Measurements from ENCODE around the gene DDAH2.

DNA sequence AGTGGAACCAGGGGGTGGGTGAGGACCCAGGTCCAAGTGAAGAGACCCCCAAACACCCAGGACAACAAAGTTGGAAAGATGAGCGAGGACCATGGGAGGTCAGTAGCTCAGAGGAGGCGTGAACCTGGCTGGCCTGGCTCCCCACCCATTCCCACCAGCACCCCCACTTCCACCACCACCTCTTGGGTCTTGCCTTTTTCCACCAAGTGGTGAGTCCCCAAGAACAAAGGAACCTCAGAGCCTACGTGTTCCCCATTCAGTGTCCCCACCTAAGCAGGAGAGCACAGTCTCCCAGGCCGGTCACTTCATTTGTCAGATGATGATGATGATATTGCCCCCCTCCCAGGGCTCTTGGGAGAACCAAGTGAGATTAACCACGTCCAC is 48.6 kb upstream of the DDAH2 start:
- TF ChIP-seq, protein P1, sequence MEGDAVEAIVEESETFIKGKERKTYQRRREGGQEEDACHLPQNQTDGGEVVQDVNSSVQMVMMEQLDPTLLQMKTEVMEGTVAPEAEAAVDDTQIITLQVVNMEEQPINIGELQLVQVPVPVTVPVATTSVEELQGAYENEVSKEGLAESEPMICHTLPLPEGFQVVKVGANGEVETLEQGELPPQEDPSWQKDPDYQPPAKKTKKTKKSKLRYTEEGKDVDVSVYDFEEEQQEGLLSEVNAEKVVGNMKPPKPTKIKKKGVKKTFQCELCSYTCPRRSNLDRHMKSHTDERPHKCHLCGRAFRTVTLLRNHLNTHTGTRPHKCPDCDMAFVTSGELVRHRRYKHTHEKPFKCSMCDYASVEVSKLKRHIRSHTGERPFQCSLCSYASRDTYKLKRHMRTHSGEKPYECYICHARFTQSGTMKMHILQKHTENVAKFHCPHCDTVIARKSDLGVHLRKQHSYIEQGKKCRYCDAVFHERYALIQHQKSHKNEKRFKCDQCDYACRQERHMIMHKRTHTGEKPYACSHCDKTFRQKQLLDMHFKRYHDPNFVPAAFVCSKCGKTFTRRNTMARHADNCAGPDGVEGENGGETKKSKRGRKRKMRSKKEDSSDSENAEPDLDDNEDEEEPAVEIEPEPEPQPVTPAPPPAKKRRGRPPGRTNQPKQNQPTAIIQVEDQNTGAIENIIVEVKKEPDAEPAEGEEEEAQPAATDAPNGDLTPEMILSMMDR (IDR thresholded peaks at IDR 0.05), result no peak
- no peak for TF ChIP-seq ZFX (IDR thresholded peaks at IDR 0.05; ENCODE audit: borderline replicate concordance)

Data from 22Rv1 (cell line).